ENCODE data around the gene FAM53B.

The FAM53B gene

GRCh38 chr10:124713679-124714255 is 30.4 kb downstream of the FAM53B start:
- no peak for DNase-seq
- Histone ChIP-seq H3K4me3 (ENCODE audit: low read length) (no peak overlapping the region), H3K27ac (ENCODE audit: low read length) (no peak overlapping the region), H3K9ac (ENCODE audit: low read length) (no peak overlapping the region), H3K4me1 (ENCODE audit: low read length) (0 out of 2 replicates have a peak, but pooled peaks cover 5% of the 10 kb centered on the region), H3K9me2 (replicated peaks; ENCODE audit: insufficient read depth, low read length) (no peaks in the 10 kb centered on the region), H3K4me2 (ENCODE audit: low read depth, low read length) (no peak overlapping the region), H3K36me3 (replicated peaks; ENCODE audit: insufficient read depth, low read length) (no peaks in the 10 kb centered on the region), H3K27me3 (replicated peaks; ENCODE audit: insufficient read depth, low read length) (no peaks in the 10 kb centered on the region), H4K20me1 (ENCODE audit: insufficient read depth, low read length) (no peaks in the 10 kb centered on the region), H3K79me2 (ENCODE audit: low read length) (peaks cover 77% of the 10 kb centered on the region), H2AFZ (ENCODE audit: low read length) (no peak overlapping the region), H3K9me3 (replicated peaks; ENCODE audit: insufficient read depth, low read length) (no peaks in the 10 kb centered on the region), H3F3A (ENCODE audit: insufficient read depth, low read length) (no peaks in the 10 kb centered on the region)
- TF ChIP-seq EZH2phosphoT487 (IDR thresholded peaks at IDR 0.05; ENCODE audit: low read length) (no peak), EZH2 (optimal IDR thresholded peaks at IDR 0.05; ENCODE audit: low read depth, low read length) (no peak)
- TF ChIP-seq, protein P1, sequence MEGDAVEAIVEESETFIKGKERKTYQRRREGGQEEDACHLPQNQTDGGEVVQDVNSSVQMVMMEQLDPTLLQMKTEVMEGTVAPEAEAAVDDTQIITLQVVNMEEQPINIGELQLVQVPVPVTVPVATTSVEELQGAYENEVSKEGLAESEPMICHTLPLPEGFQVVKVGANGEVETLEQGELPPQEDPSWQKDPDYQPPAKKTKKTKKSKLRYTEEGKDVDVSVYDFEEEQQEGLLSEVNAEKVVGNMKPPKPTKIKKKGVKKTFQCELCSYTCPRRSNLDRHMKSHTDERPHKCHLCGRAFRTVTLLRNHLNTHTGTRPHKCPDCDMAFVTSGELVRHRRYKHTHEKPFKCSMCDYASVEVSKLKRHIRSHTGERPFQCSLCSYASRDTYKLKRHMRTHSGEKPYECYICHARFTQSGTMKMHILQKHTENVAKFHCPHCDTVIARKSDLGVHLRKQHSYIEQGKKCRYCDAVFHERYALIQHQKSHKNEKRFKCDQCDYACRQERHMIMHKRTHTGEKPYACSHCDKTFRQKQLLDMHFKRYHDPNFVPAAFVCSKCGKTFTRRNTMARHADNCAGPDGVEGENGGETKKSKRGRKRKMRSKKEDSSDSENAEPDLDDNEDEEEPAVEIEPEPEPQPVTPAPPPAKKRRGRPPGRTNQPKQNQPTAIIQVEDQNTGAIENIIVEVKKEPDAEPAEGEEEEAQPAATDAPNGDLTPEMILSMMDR (IDR thresholded peaks at IDR 0.05; ENCODE audit: low read length): no peak

GRCh38 chr10:124712704-124713407 is 31.3 kb downstream of the FAM53B start:
- Histone ChIP-seq H3K4me3 (ENCODE audit: low read length) (no peak overlapping the region), H3K36me3 (replicated peaks; ENCODE audit: insufficient read depth, low read length) (no peaks in the 10 kb centered on the region), H3K79me2 (ENCODE audit: low read length) (peaks cover 76% of the 10 kb centered on the region), H3K9ac (ENCODE audit: low read length) (no peak overlapping the region), H3K4me2 (ENCODE audit: low read depth, low read length) (no peak overlapping the region), H4K20me1 (ENCODE audit: insufficient read depth, low read length) (no peaks in the 10 kb centered on the region), H3K4me1 (ENCODE audit: low read length) (no peaks in the 10 kb centered on the region), H3F3A (ENCODE audit: insufficient read depth, low read length) (no peaks in the 10 kb centered on the region), H2AFZ (ENCODE audit: low read length) (no peak overlapping the region), H3K9me2 (replicated peaks; ENCODE audit: insufficient read depth, low read length) (no peaks in the 10 kb centered on the region), H3K27me3 (replicated peaks; ENCODE audit: insufficient read depth, low read length) (no peaks in the 10 kb centered on the region), H3K9me3 (replicated peaks; ENCODE audit: insufficient read depth, low read length) (no peaks in the 10 kb centered on the region), H3K27ac (ENCODE audit: low read length) (no peak overlapping the region)
- DNase-seq: no peak
- TF ChIP-seq, protein P1 (IDR thresholded peaks at IDR 0.05; ENCODE audit: low read length): no peak
- TF ChIP-seq EZH2 (optimal IDR thresholded peaks at IDR 0.05; ENCODE audit: low read depth, low read length): no peak
- no peak for TF ChIP-seq EZH2phosphoT487 (IDR thresholded peaks at IDR 0.05; ENCODE audit: low read length)

GRCh38 chr10:124711145-124711544 is 33.0 kb downstream of the FAM53B start:
- H3K4me3 ChIP-seq (ENCODE audit: low read length): no peak overlapping the region
- H3K4me1 ChIP-seq (ENCODE audit: low read length): no peaks in the 10 kb centered on the region

More at GRCh38 chr10:124711145-124711544, 33.0 kb downstream of the FAM53B start:
- TF ChIP-seq, protein P1 (IDR thresholded peaks at IDR 0.05; ENCODE audit: low read length): no peak
- TF ChIP-seq EZH2 (optimal IDR thresholded peaks at IDR 0.05; ENCODE audit: low read depth, low read length): no peak
- no peak for TF ChIP-seq EZH2phosphoT487 (IDR thresholded peaks at IDR 0.05; ENCODE audit: low read length)
- H3K79me2 ChIP-seq (ENCODE audit: low read length): peaks cover 65% of the 10 kb centered on the region
- H3F3A ChIP-seq (ENCODE audit: insufficient read depth, low read length): no peaks in the 10 kb centered on the region
- H4K20me1 ChIP-seq (ENCODE audit: insufficient read depth, low read length): no peaks in the 10 kb centered on the region
- DNase-seq: no peak
- H3K4me2 ChIP-seq (ENCODE audit: low read depth, low read length): no peak overlapping the region
- H3K27me3 ChIP-seq (replicated peaks; ENCODE audit: insufficient read depth, low read length): no peaks in the 10 kb centered on the region
- H3K27ac ChIP-seq (ENCODE audit: low read length): no peak overlapping the region
- H3K9me3 ChIP-seq (replicated peaks; ENCODE audit: insufficient read depth, low read length): no peaks in the 10 kb centered on the region
- no peaks in the 10 kb centered on the region for H3K9me2 ChIP-seq (replicated peaks; ENCODE audit: insufficient read depth, low read length)
- no peak overlapping the region for H2AFZ ChIP-seq (ENCODE audit: low read length)
- H3K36me3 ChIP-seq (replicated peaks; ENCODE audit: insufficient read depth, low read length): no peaks in the 10 kb centered on the region
- H3K9ac ChIP-seq (ENCODE audit: low read length): no peak overlapping the region

Data from MM.1S (cell line).